H9 (cell line): Measurements from ENCODE around the gene TFRC. TPM values are rescaled to one million over a fixed set of nuclear protein-coding genes. Genes with fewer than 3 reads are reported as not detected.

Experiments
- DNase-seq: peaks from one replicate; pipeline ENCODE4 v3.0.0-alpha.2; 2017
- H2AFZ ChIP-seq: one replicate; pipeline ENCODE4 v1.6.1; 2013; ENCODE audit warnings: mild to moderate bottlenecking, low read length, control low read depth, moderate library complexity
- H2AK5ac ChIP-seq: 2 replicates; pipeline ENCODE4 v1.6.1; 2013; ENCODE audit warnings: low read length, control low read depth, mixed read lengths; ENCODE audit not compliant: insufficient read length
- H2BK120ac ChIP-seq: one replicate; pipeline ENCODE4 v1.6.1; 2013; ENCODE audit warnings: low read depth, mild to moderate bottlenecking, low read length, control low read depth, inconsistent platforms; ENCODE audit not compliant: poor library complexity, severe bottlenecking
- H2BK12ac ChIP-seq: 2 replicates; pipeline ENCODE4 v1.6.1; 2013; ENCODE audit warnings: low read length, control low read depth, mixed read lengths, low read depth; ENCODE audit not compliant: insufficient read length
- H2BK15ac ChIP-seq: 2 replicates; pipeline ENCODE4 v1.6.1; 2013; ENCODE audit warnings: low read depth, low read length, control low read depth
- H2BK20ac ChIP-seq: one replicate; pipeline ENCODE4 v1.6.1; 2013; ENCODE audit warnings: low read depth, mild to moderate bottlenecking, low read length, control low read depth, inconsistent platforms; ENCODE audit not compliant: poor library complexity, severe bottlenecking
- H2BK5ac ChIP-seq: 2 replicates; pipeline ENCODE4 v1.6.1; 2013; ENCODE audit warnings: low read length, control low read depth, mixed read lengths; ENCODE audit not compliant: insufficient read length
- H3K14ac ChIP-seq: 2 replicates; pipeline ENCODE4 v1.6.1; 2013; ENCODE audit warnings: low read length, control low read depth; ENCODE audit not compliant: insufficient read depth
- H3K18ac ChIP-seq: 2 replicates; pipeline ENCODE4 v1.6.1; 2013; ENCODE audit warnings: low read depth, mild to moderate bottlenecking, mixed read lengths, low read length, control low read depth; ENCODE audit not compliant: insufficient read length
- H3K23ac ChIP-seq: 2 replicates; pipeline ENCODE4 v1.6.1; 2013; ENCODE audit warnings: low read length, control low read depth, mixed read lengths, low read depth; ENCODE audit not compliant: insufficient read length
- H3K23me2 ChIP-seq: 2 replicates; pipeline ENCODE4 v1.6.1; 2013; ENCODE audit warnings: low read depth, mild to moderate bottlenecking, mixed read lengths, low read length, control low read depth; ENCODE audit not compliant: insufficient read length, poor library complexity, severe bottlenecking
- H3K27ac ChIP-seq: 2 replicates; pipeline ENCODE4 v1.5.1; 2013; ENCODE audit warnings: low read length, control low read depth, mixed read lengths, low read depth; ENCODE audit not compliant: insufficient read length
- H3K27me3 ChIP-seq: 2 replicates; pipeline ENCODE4 v1.6.1; 2013; ENCODE audit warnings: low read length, control low read depth, inconsistent platforms; ENCODE audit not compliant: insufficient read depth
- H3K4ac ChIP-seq: 2 replicates; pipeline ENCODE4 v1.6.1; 2013; ENCODE audit warnings: low read depth, mild to moderate bottlenecking, control low read depth, inconsistent platforms, low read length, moderate library complexity
- H3K4me1 ChIP-seq: 2 replicates; pipeline ENCODE4 v1.6.1; 2013; ENCODE audit warnings: low read length, control low read depth, inconsistent platforms; ENCODE audit not compliant: insufficient read depth
- H3K4me2 ChIP-seq: 2 replicates; pipeline ENCODE4 v1.6.1; 2013; ENCODE audit warnings: low read length, control low read depth, mixed read lengths; ENCODE audit not compliant: insufficient read length, insufficient read depth
- H3K56ac ChIP-seq: 2 replicates; pipeline ENCODE4 v1.6.1; 2013; ENCODE audit warnings: low read depth, mild to moderate bottlenecking, mixed read lengths, low read length, control low read depth; ENCODE audit not compliant: insufficient read length
- H3K79me1 ChIP-seq: 2 replicates; pipeline ENCODE4 v1.6.1; 2013; ENCODE audit warnings: low read depth, mild to moderate bottlenecking, moderate library complexity, low read length, control low read depth, inconsistent platforms; ENCODE audit not compliant: insufficient read depth, poor library complexity, severe bottlenecking
- H3K79me2 ChIP-seq: 2 replicates; pipeline ENCODE4 v1.6.1; 2013; ENCODE audit warnings: low read length, control low read depth, inconsistent platforms; ENCODE audit not compliant: insufficient read depth
- H3K9ac ChIP-seq: 2 replicates; pipeline ENCODE4 v1.6.1; 2013; ENCODE audit warnings: low read length, control low read depth, mixed read lengths; ENCODE audit not compliant: insufficient read length; ENCODE audit errors: extremely low read depth
- H3K9me3 ChIP-seq: one replicate; pipeline ENCODE4 v1.6.1; 2013; ENCODE audit warnings: low read depth, low read length, inconsistent platforms; ENCODE audit not compliant: control insufficient read depth
- H3T11ph ChIP-seq: one replicate; pipeline ENCODE4 v1.6.1; 2013; ENCODE audit warnings: mild to moderate bottlenecking, low read length, control low read depth, inconsistent platforms
- H4K20me1 ChIP-seq: one replicate; pipeline ENCODE4 v1.6.1; 2013; ENCODE audit not compliant: control insufficient read depth, insufficient read length, insufficient read depth
- H4K5ac ChIP-seq: 2 replicates; pipeline ENCODE4 v1.6.1; 2013; ENCODE audit warnings: low read depth, mild to moderate bottlenecking, mixed read lengths, low read length, control low read depth; ENCODE audit not compliant: insufficient read length
- H4K8ac ChIP-seq: replicated peaks from 2 replicates; pipeline ENCODE4 v1.6.1; 2013; ENCODE audit warnings: low read length, control low read depth, mixed read lengths, low read depth; ENCODE audit not compliant: insufficient read length
- H4K91ac ChIP-seq: 2 replicates; pipeline ENCODE4 v1.6.1; 2013; ENCODE audit warnings: low read depth, mild to moderate bottlenecking, moderate library complexity, mixed read lengths, low read length, control low read depth; ENCODE audit not compliant: insufficient read length
- H3K27ac Mint-ChIP-seq, 3 experiments: 2 replicates in 2 of 3; 3 replicates in 1 of 3; pipeline ENCODE4 v1.8.0; 2020 to 2021; ENCODE audit warnings: mixed read lengths in 3 of 3, mild to moderate bottlenecking in 1 of 3, moderate library complexity in 1 of 3
- H3K27me3 Mint-ChIP-seq: 2 replicates; pipeline ENCODE4 v1.8.0; 2021; ENCODE audit warnings: low read depth, mild to moderate bottlenecking, moderate library complexity, mixed read lengths
- H3K36me3 Mint-ChIP-seq, 3 experiments: 2 replicates in 2 of 3; 3 replicates in 1 of 3; pipeline ENCODE4 v1.8.0; 2020 to 2021; ENCODE audit warnings: low read depth in 3 of 3, mixed read lengths in 3 of 3; ENCODE audit not compliant: insufficient read depth in 1 of 3
- H3K4me1 Mint-ChIP-seq, 2 experiments: 2 replicates each; pipeline ENCODE4 v1.8.0; 2020; ENCODE audit warnings: mixed read lengths in 2 of 2
- H3K4me3 Mint-ChIP-seq, 2 experiments: 2 replicates in 1 of 2; 3 replicates in 1 of 2; pipeline ENCODE4 v1.8.0; 2020 to 2021; ENCODE audit warnings: mild to moderate bottlenecking in 2 of 2, mixed read lengths in 2 of 2, moderate library complexity in 1 of 2
- H3K9me3 Mint-ChIP-seq, 2 experiments: 2 replicates in 1 of 2; 3 replicates in 1 of 2; pipeline ENCODE4 v1.8.0; 2020; ENCODE audit warnings: mild to moderate bottlenecking in 2 of 2, mixed read lengths in 2 of 2, moderate library complexity in 1 of 2
- CTCF ChIP-seq: fragments of 200-600 bp; sonication (generic); conservative IDR thresholded peaks from 3 replicates; pipeline ENCODE4 v1.8.0; 2021; ENCODE audit warnings: antibody characterized with exemption, mild to moderate bottlenecking
- WGBS: extraction: QIAGEN DNeasy Blood & Tissue Kit; methylation state at CpG from one replicate; pipeline ENCODE4 v1.1.7; 2013; ENCODE audit warnings: missing lambda C conversion rate, low lambda C conversion rate, mixed read lengths; ENCODE audit not compliant: insufficient read length; ENCODE audit errors: extremely low coverage; 5-methylcytosine and 5-hydroxymethylcytosine counted together
- total RNA-seq: library from RNA; stranded (reverse); gene quantifications from 2 replicates; pipeline ENCODE4 v1.2.1, GENCODE V29; 2021

Gene TFRC
- total RNA-seq, 1 experiment from 2014 or later, result 135 TPM

- Histone ChIP-seq H2BK15ac (no peak overlapping the region), H3K9ac (no peak overlapping the region), H2BK5ac (no peak overlapping the region), H2BK20ac (no peak overlapping the region), H3K18ac (no peak overlapping the region), H2BK12ac (no peak overlapping the region), H3K23ac (no peak overlapping the region), H2AFZ (no peak overlapping the region), H3K79me2 (no peaks in the 10 kb centered on the region), H2AK5ac (no peak overlapping the region), H3K27ac (no peak overlapping the region), H3K4me1 (no peaks in the 10 kb centered on the region), H3K4me2 (no peak overlapping the region), H3K23me2 (no peaks in the 10 kb centered on the region), H3K27me3 (no peaks in the 10 kb centered on the region), H3T11ph (no peak overlapping the region), H3K79me1 (no peaks in the 10 kb centered on the region), H4K8ac (no peak overlapping the region), H3K9me3 (no peaks in the 10 kb centered on the region), H2BK120ac (no peak overlapping the region), H3K56ac (no peak overlapping the region), H4K20me1 (no peaks in the 10 kb centered on the region), H3K4ac (no peak overlapping the region), H3K14ac (no peak overlapping the region), H4K5ac (no peak overlapping the region), H4K91ac (no peak overlapping the region)
- H3K36me3 Mint-ChIP-seq, result no peaks in the 10 kb centered on the region
- no peak for TF ChIP-seq CTCF
- no peak overlapping the region for H3K27ac Mint-ChIP-seq
- H3K9me3 Mint-ChIP-seq, result peaks cover 2 to 6% of the 10 kb centered on the region in 2 experiments; a peak in 3 of 5 replicates
- H3K4me3 Mint-ChIP-seq, result no peak overlapping the region
- no peak for DNase-seq
- H3K27me3 Mint-ChIP-seq, result peaks cover 4% of the 10 kb centered on the region
- WGBS, result no CpG with 5 or more reads among the region's 18 CpGs
- no peaks in the 10 kb centered on the region for H3K4me1 Mint-ChIP-seq
These were observed 73.5 kb downstream of the TFRC start for GRCh38 chr3:196008387-196008786.
